CD4-positive, alpha-beta T cell treated with Interleukin-12 subunit alpha and Interleukin-12 subunit beta, for 1 hour (primary cell): Measurements from ENCODE around the gene PPP1R18.
"Not testable (repeated sequence)": the region's sequence is repeated elsewhere in the genome, so short reads cannot be mapped to it uniquely, and the experiment has no call there.

Experiments
- DNase-seq: peaks from one replicate; pipeline ENCODE4 v3.0.0-alpha.2; 2020

The PPP1R18 gene

DNA sequence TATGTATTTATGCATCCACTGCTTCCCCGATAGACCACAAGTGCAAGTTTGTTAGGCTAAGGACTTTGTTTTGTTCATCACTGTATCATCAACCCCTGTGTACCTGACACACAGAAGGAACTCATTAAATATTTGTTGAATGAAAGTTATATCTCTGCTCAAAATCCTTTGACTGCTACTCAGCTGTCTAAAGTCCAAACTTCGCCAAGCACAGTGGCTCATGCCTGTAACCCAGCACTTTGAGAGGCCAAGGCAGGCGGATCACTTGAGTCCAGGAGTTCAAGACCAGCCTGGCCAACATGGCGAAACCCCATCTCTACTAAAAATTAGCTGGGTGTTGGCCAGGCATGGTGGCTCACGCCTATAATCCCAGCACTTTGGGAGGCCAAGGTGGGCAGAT lies 28.5 kb downstream of the PPP1R18 start:
- DNase-seq, result not testable (repeated sequence)

DNA sequence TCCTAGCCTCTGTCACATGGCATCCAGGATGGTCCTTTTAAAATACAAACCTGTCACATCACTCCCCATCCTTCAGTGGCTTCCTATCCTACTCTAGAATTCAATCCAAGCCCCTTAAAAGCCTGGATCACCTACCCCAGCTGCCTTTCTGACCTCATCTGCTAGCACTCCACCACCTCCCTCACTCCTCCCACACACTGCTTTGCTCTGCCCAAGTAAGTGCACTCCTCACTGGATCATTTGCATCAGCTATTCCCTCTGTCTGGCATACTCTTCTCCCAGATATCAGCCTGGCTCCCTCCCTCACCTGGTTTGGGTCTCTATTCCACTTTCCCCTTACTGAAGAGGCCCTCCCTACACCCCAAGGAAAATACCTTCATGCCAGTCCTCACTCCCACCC lies 29.0 kb downstream of the PPP1R18 start:
- DNase-seq, result no peak

DNA sequence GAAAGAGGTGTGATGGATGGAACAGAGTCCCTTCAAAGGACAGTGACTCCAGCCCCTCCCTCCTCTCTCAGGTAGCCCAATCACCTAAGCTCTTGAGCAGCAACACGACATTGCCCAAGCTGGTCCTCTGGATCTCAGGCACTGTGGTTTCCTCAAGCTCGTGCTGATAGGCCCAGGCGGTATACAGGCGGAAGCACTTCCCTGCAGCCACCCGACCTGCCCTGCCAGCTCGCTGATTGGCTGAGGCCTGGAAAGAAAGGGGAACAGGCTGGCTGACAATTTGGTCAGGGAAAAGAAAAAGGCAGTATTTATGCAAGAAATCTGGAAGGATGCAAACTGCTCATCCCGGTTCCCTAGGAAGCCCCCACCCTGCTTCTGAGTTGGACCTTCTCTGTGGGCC lies 29.9 kb downstream of the PPP1R18 start:
- no peak for DNase-seq

DNA sequence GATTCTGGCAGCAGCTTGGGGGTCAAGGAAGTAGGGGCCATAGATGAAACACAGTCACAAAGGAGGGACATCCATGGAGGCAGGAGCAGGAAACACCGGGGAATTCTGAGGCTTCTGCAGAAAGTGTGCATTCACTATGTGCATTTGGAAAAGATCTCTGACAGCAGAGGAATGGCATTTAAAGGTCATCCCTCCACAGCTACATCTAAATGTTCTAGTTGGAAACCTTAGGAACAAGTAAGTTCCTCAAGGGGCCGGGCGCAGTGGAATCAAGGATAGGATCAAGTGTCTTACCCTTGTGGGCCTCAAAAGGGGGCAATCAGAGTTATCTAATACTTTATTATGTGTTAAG lies 30.7 kb downstream of the PPP1R18 start:
- no peak for DNase-seq

DNA sequence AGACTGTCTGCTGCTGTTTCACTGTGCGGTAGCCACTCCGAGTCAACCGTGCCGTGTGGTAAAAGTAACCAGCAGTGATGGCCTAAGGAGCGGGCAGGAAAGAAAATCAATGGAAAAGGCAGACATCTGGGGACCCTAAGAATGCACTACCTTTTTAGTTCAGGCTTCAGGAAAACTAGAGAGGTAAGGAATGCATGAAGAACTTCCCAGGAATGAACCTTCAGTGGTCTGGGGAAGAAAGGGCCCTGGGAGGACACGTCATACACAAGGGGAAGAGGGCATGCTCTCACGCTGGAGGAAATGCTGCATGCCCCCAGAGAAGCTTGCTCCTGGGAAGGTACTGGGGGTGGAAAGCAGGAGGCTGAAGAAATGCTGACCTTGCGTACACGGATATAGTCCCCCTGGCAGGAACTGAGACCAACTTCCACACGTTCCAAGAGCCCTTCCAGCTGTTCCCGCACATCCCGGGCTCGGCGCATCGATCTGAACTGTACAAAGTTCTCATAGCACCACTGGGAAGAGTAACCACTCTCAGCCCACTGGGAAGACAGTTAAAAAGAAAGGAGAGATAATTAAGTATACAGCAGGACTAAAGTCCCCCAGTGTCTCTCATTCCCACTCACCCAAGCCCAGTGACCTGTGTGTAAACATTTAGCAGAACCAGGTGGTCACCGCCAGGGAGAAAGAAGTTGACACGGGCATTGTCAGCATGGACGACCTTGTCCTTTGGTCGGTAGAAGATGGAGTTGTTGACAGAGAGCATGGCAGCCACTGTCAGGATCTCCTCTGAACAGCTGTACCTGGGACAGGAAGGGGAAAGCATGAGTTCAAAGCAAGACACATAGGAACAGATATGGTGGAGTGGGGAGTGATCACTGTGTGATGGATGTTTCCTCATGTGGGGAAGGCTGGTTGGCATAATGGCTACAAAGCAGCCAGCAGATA lies 31.4 kb downstream of the PPP1R18 start:
- no peak for DNase-seq

DNA sequence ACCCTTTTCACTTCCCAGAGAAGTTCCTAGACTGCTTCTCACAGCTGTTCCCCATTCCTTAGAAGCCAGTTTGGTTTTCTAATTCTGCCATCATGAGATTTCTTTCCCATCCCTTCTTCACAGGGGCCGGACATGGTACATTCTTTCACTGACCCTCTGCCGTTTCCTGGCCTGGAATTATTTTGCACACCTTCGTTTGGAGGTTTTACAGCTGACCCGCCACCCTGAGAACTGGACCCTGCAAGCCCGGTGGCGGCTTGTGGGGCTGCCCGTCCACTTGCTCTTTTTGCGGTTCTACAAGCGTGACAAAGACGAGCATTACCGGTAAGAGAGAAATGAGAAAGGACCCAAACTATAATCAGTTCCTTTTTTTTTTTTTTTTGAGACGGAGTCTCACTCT lies 35.3 kb downstream of the PPP1R18 start:
- DNase-seq, result no peak

DNA sequence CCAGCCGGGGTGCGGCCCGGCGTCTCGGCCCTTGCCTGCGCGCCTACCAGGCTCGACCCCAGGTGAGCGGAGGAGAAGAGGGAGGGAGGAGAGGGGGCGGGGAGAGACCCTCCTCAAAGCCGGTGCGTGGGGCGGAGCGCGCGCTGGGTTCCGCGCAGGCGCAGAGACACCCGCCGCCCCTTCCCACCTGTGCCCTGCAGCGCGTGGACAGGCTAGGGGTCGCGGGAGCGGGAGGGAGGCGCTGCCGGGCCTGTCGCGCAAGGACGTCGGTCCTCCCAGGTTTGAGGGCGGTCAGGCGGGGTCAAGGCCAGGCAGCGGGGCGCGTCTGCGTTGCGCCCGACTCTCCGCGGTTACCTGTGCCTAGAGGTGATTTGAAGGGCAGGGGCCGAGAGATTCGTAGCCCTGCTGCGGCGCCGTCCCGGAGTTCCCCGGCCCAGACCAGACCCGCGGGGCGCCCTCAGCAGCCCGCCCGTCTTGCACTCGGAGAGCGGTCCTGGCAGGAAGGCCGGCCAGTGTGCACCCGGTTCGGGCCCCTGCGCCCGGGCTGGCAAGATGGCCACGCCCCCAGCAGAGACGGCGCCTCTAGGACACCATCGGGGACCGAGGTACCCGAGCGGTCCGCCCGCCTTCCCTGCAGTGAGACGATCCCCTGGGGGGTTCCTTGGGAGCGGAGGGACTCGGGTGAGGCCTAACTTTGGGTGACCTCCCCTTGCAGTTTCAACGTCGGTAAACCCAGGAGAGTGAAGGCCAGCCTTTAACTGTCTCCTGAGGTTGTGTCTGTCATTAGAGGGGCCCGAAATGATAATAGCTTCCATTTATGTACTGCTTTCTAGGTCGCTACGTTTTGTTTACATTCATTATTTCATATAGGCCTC lies 39.0 kb downstream of the PPP1R18 start:
- peak; percentile 78 for DNase-seq

DNA sequence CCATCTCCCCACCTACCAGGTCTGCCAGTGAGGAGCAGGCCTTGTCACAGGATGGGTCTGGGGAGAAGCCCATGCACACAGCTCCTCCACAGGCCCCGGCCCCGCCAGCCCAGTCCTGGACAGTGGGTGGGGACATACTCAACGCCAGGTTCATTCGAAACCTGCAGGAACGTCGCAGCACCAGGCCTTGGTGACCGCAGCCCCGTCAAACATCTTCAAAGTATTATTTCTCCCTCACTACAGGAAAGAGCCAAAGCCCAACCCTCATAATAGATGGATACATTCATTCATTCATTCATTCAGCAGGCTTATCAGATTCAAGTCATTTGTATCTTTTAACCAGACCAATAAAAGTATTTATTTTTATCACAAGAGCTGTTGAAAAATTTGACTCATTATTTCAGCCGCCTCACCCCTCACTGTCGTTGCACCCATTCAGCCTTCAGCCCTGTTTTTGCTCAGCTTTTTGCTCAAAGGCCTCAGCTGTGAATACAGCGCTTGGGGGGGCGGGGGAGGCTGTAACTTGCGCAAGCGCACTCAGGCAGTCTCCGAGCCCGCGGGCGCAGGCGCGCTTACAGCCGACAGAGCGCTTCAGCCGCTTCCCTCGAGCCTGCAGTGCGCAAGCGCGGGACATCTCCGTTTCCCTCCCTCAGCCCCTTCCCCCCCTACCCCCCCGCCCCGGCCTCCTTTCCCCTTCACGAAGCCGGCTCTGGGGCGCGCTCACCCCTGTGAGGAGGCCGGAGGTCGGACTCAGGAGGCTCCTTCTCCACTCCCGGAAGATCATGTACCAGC lies 39.8 kb downstream of the PPP1R18 start, which contains the start of gene C6orf136:
TSS of gene C6orf136 (plus strand) at position 684 of the 792 bp plus-strand sequence. CDS start at position 783, 99 bp downstream.
- DNase-seq, result peak; percentile 96

DNA sequence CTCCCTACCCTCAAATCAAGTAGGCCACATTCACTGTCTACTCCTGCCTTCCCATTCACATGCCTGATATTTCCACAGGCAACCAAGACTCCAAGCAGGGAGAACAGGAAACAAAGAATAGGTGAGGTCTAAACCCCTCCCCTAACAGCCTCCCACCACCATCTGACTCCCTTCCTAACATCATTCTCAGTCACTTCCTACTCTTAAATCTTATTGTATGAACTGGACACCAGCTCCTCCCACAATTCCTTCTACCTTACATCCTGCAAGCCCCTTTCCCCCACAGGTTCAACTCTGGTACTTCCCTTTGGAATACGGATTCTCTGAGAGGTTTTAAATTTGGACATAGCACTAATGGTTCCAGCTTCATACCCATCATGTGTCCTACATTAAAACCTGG lies 40.5 kb downstream of the PPP1R18 start:
- DNase-seq, result no peak

DNA sequence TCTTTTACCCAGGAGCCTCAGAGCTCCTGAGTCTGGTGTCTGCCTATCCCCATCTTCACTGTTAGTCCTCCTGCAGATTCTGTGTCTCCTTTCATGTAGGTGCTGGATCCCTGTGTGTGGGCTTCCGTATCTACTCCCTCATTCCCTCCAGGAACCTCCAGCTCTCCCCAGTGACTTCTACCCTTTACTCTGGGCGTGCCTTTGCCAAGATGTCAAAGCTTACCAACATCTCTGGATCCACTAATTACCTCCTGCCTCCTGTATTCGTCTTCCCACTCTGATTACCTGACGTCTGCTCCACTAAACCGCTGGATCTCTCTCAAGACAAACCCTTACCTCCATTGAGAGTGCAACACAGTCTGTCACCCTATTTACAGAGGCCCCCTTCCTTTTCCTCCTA lies 41.7 kb downstream of the PPP1R18 start:
- DNase-seq, result no peak

DNA sequence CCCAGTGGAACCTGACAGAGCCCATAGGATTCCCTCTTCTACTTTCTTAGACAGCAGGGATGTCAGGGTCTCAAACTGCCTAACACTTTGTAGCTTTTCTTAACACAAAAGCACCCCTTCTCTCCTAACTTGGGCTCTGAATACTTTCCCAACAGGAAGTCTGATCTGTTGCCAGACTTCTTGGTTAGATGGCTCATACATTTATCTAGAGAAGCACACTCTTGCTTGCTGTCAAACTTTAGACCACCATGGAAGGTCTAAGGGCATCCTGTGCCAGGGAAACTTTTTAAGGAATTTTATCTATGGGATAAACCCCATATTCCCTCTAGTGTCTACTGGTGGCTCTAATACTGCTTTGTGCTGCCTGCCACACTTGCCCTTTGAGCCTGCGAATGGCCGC lies 42.8 kb downstream of the PPP1R18 start:
- DNase-seq, result no peak

DNA sequence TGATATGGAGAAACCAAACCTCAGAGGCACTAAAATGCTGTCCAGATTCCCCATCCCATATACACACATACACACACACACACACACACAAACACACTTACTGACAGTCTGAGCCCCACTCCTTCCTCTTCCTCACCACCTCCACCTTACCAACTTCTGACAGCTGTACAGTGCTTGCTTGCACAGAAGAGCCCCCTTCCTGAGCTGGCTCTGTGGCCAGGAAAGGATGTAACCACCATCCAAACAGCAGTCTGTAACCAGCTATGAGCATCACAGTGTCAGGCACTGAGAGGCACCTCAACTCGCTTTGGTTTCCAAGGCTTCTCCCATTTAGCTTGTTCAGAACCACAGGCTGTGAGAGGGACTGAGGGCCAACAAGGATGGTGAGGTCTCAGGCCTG lies 45.4 kb downstream of the PPP1R18 start:
- DNase-seq, result no peak

DNA sequence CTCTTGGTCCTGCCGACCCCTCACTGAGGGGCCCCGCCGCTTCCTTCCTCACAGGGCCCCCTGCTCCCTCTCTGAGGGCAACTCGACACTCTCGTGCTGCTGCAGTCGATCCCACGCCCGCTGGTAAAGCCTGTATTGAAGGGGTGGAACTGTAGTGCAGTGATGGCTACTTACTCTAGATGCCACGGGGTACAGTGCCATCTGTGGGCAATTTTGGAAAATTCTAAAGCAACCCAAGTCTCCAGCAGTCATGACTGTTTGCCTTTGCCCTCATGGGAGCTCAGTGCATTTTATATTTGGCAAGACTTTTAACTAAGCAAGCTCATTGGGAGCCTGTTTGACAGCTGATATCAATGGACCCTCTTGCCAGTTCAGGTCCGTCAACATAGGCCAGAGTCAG lies 46.0 kb downstream of the PPP1R18 start:
- no peak for DNase-seq

DNA sequence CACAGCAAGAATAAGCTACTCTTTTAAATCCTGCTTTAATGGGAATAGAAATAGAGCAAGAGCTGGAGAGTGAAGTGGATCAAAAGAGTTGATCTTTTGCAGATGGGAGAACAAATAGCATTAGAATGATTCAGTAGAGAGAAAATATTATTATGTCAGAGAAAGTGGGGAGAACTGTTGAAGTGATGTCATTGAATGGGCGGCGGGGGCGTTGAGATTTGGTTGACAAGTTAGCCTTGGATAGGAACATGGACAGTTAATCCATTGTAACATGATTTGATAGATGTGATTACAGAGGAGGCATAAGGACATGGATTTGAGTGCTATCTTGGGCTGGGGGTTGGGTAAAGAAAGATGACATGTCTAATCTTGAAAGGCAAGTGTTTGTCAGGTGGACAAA lies 50.6 kb downstream of the PPP1R18 start:
- DNase-seq, result no peak

DNA sequence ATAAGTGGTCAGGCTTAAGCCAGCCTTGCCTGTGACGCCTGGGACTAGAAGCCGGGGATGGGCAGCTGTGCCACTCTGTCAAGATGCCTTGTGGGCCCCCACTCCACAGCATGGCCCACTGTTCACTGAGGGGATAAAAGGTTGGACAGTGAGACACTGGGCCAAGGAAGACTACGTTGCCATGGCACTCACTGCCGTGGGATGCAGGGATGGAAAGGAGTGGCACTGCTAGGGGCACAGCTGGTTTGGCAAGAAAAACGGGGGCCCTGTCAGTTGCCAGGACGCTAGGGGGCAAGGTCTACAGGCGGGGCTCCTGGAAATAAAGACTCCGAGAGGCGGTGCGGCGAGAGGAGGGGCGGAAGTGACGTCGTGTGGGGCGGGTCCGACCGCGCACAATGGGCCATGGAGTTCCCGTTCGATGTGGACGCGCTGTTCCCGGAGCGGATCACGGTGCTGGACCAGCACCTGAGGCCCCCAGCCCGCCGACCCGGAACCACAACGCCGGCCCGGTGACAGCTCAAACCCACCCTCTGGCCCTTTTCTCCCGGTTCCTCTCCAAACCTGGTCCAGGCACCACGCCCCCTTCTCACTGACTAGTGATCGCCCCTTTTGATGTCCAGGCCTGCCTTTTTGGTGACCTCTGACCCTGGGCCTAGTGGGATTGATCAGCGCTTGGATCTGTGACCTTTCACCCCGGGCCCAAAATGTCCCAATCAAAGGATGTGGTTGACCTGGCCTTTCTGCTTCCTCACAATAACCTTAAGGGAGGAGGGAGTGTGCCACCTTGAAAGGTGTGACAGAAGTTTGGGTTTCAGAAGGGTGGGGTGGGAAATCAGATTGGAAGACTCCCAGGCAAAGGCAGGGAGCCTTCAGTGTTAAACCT lies 59.7 kb downstream of the PPP1R18 start, which contains the start of gene ATAT1:
TSS of gene ATAT1 (plus strand) at position 391 of the 883 bp plus-strand sequence.
- peak; percentile 92 for DNase-seq
